GM18502 (cell line): ENCODE results near the gene SPRED2.

Experiments used
- ATAC-seq: cut with Tn5 transposase; IDR thresholded peaks from one replicate; pipeline ENCODE4 v1.9.1; 2021; ENCODE audit warnings: mild to moderate bottlenecking; ENCODE audit not compliant: unreplicated experiment, poor library complexity

Gene SPRED2

DNA sequence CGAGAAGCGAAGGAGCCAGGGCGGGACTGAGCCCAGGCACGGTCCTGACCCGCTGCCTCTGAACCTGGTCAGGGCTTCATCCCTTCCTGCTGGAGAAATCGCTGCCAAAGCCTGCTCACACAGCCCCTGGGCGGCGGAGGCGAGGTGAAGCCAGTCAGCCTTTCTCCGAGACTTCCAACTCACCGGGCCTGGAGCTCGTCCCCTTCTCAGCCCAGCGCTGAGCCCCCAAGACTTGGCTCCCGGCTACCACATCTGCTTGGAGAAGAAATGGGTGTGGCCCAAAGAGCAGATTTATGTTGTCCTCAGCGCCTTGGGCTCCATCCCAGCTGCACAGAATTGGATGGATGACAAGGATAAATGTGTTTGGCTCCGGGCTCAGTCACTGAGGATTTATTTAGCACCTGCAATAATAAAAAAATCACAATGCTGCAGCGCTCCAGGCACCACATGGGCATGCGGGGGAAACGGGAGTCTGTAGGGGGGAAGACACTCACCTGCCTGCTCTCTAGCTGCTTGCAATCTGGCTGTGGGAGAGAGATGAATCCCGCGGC lies 139.9 kb downstream of the SPRED2 start:
- no peak for ATAC-seq

GRCh38 chr2:65292106-65292400 lies 140.3 kb downstream of the SPRED2 start:
- no peak for ATAC-seq

- ATAC-seq = no peak
Measured at GRCh38 chr2:65291216-65292105, 140.9 kb downstream of the SPRED2 start.

- no peak for ATAC-seq
Measured at GRCh38 chr2:65287364-65287763, 145.0 kb downstream of the SPRED2 start.

DNA sequence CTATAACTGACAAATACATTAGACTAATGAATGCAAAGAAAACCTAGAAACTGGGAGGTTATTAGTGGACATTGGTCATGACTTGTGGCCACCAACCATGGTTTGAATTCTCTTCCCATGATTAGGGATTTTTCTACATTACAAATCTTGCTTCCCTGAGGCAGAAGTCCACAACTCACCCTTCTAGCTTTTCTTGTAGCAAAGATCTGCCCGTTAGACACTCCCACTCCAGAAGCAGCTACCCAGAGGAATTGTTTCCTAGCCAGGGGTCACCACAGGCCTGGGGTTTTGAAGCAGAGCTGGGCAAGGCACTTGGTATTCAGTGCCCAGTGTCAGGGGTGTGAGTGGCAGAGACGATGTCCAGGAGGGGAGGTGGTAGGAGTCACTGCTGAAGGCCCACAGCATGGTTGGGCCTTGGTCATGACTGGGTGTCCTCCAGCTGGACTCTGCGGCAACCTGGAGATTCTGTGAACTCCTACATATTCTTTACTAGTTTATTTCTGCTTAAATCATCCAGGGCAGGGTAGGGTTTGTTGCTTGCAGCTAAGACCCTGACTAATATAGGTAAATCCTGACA lies 149.8 kb downstream of the SPRED2 start:
- no peak for ATAC-seq

GRCh38 chr2:65281627-65282351 lies 150.6 kb downstream of the SPRED2 start:
- ATAC-seq = no peak

DNA sequence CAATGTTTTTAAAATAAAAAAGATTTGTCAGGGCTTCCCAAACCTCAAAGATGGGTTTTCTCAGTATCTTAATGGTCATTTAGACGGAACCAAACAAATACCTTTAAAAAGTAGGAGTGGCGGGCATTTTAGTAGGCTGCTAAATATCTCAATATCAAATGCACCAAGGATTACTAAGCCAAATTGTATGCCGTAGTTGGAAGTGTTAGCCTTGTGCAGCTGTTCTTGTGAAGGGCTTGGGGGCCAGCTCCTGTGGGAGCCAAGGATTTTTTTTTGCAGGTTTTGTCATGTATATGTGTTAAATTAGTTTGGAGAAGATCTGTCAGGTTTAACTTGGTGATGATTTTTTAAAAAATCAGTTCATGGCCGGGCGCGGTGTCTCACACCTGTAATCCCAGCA lies 152.6 kb downstream of the SPRED2 start:
- ATAC-seq = no peak

- ATAC-seq = no peak
Measured at GRCh38 chr2:65278531-65278981, 153.8 kb downstream of the SPRED2 start.

- no peak for ATAC-seq
Measured at GRCh38 chr2:65277791-65278483, 154.5 kb downstream of the SPRED2 start.

- no peak for ATAC-seq
Measured at GRCh38 chr2:65277118-65277517, 155.3 kb downstream of the SPRED2 start.

GRCh38 chr2:65276609-65277008 lies 155.8 kb downstream of the SPRED2 start:
- no peak for ATAC-seq

DNA sequence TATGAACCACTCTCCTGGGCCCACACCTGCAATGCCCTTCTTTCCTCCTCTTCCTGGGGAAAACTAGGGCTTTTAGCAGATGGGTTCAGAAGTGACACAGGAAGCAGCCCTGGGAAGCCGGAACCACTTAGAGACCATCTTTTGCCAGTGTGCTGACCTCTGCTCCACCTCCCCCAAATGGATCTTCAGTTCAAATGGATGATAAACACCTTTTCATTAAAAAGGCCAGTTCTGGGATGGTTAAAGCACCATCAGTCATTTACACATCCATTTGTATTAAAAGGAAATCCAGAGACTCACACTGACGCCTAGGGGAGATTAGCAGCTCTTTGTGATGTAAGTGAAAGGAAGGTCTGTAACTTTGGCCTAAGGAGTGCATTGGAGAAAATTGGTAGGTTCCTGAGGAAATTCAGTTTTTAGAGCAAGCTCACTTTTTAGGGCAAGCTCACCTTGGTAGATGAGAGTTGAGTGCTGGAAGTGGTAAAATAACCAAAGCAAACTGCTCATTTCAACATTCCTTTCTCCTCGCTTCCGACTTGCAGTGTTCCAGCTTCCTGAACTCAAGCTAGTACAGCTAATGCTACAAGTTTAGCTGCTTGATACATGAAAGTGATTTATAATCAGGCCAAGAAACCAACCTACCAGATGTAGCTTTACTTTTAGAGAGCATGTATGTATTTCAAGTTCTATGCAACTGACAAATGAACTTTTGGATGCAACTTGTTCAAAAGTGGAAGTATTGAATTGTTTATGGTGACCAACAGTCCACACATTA lies 157.1 kb downstream of the SPRED2 start:
- ATAC-seq = no peak

DNA sequence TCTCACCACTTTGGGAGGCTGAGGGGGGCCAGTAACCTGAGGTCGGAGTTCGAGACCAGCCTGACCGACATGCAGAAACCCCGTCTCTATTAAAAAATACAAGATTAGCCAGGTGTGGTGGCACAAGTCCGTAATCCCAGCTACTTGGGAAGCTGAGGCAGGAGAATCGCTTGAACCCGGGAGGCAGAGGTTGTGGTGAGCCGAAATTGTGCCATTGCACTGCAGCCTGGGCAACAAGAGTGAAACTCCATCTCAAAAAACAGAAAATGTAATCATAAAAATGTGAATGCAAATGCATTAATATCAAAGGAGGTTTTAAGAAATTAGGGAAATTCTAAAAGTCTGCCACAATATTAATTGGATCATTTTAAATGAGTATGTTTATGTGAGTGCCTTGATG lies 159.1 kb downstream of the SPRED2 start:
- ATAC-seq = no peak

GRCh38 chr2:65268957-65269356 lies 163.4 kb downstream of the SPRED2 start:
- ATAC-seq = no peak

GRCh38 chr2:65267008-65267407 lies 165.4 kb downstream of the SPRED2 start:
- ATAC-seq = no peak

DNA sequence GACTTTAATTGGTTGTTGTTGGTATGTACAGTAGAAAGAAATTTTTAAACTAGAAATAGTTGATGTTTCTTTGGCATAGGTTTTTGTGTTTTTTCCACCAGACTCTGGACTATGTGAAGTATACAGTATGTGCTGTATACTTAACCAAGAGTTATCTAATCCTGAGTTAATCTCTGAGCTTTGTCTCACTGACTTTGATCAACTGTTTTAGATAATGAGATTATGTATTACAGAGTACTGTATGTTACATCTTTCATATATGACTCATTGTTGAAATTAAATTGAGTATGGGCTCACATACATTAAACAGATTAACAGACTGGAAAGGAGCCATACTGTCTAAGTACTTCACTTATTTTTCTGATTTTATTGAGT lies 166.7 kb downstream of the SPRED2 start:
- no peak for ATAC-seq

GRCh38 chr2:65264821-65265670 lies 167.4 kb downstream of the SPRED2 start:
- ATAC-seq = no peak

DNA sequence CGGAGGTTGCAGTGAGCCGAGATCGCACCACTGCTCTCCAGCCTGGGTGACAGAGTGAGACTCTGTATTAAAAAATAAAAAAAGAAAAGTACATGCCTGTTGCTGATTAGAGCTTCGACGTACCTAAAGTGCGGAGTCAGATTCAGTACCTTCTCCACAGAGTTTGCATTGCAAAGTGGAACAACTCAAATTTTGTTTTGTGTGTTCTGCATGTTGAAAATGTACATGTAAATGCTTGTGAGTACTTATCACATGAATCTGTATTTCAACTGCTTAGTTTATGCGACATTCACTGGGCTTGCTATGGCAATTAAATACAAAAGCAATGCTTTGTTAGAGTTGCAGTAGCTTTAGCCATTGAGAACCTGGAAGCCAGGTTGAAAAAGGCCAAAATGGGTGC lies 168.4 kb downstream of the SPRED2 start:
- ATAC-seq = no peak

DNA sequence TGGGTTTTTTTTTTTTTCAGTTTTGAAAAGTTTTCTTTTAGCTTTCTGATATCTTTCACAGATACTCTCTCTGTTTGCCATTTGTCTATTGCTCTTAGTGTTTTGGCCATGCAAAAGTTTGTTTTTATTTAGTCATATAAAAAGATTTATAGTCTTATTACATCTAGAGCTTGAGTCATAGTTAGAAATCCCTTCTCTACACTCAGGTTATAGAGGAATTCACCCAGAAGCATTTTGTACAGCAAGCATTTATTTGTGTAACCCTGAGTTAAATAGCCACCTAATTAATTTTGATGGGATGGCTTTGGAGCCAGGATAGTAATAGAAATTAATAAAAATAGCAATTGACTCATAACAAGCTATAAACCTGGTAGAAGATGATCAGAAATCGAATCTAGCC lies 169.1 kb downstream of the SPRED2 start:
- ATAC-seq = no peak
